Measurements from ENCODE around the gene CCDC167. TPM values are rescaled to one million over a fixed set of nuclear protein-coding genes. Genes with fewer than 3 reads are reported as not detected.
"Not testable (repeated sequence)": the region's sequence is repeated elsewhere in the genome, so short reads cannot be mapped to it uniquely, and the experiment has no call there.

The CCDC167 gene
- total RNA-seq, 1 experiment from 2014 or later: 107 TPM

GRCh38 chr6:37511910-37512399 is 12.3 kb upstream of the CCDC167 start:
- no peak overlapping the region for H3K4me3 ChIP-seq
- H3K9me3 ChIP-seq (replicated peaks): no peaks in the 10 kb centered on the region
- H3K36me3 ChIP-seq: no peaks in the 10 kb centered on the region
- DNase-seq (ENCODE audit: low read depth in 1 of 2, low spot score in 2 of 2): no peak
- H3K27me3 ChIP-seq (replicated peaks): no peaks in the 10 kb centered on the region
- H3K27ac ChIP-seq: no peak overlapping the region
- H3K4me1 ChIP-seq (replicated peaks): peaks cover 29% of the 10 kb centered on the region

DNA sequence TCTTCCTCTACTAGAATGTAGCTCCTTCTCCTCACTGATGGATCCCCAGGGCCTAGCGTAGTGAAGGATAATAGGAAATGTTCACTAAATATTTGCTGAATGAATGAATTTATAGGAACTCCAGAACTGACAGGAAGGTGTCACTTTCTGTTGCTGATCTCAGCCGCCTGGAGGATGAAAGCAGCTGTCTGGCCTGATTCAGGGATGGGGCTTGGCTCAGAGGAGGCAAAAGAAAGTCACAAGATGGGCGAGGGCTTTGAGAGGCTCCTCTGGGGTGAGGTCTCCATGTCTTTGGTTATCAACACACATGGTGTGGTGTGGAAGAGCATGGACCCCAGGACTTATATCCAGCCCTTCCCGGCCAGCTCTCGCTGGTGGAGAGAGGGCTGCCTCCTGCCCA is 11.5 kb upstream of the CCDC167 start:
- Histone ChIP-seq H3K9me3 (replicated peaks) (no peaks in the 10 kb centered on the region), H3K27ac (no peak overlapping the region), H3K4me1 (replicated peaks) (peaks cover 21% of the 10 kb centered on the region), H3K27me3 (replicated peaks) (no peaks in the 10 kb centered on the region), H3K4me3 (no peak overlapping the region), H3K36me3 (no peaks in the 10 kb centered on the region)
- DNase-seq (ENCODE audit: low read depth in 1 of 2, low spot score in 2 of 2): no peak

DNA sequence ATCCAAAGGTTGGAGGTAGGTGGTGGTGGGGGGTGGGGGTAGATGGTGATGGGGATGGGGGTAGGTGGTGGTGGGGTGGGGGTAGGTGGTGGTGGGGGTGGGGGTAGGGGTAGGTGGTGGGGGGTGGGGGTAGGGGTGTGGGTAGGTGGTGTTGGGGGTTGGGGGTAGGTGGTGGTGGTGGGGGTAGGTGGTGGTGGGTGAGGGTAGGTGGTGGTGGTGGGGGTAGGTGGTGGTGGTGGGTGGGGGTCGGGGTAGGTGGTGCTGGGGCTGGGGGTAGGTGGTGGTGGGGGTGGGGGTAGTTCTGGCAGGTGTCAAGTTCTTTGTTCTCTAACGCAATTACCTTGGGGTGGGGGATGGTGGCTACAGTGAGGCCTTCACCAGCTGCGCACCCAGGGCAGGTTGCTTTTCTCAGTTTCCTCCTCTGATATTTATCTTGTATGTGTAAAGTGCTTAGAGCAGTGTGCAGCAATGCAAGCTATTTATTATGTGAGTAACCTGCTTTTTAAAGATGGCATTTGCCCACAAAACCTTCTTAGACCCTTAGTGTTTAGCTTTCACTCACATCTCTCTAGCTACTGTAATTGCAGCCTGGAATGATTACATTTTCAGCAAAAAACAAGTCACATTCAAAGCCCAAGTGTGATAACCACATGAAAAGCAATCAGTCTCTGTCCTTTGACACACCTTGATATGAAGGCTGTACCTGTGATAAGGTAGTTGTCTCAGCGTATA is 8.2 kb upstream of the CCDC167 start:
- Histone ChIP-seq H3K36me3 (no peaks in the 10 kb centered on the region), H3K27me3 (replicated peaks) (no peaks in the 10 kb centered on the region), H3K27ac (no peak overlapping the region)

DNA sequence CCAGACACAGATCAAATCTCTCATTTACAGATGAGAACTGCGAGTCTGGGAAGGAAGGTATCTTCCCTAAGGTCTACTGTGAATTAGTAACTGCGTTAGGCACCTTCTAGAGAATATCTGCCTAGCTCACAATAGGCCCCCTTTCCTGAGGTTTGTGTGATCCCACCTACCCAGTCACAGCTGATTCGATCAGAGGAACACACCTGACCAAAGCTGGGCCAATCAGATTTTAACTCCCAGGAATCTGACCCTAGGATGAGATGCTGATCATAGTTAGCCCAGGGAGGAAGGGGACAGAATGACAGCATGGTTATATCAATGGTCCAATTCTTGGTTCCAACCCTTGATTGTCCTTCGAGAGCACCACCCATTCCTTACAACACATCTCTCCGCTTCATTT is 7.4 kb upstream of the CCDC167 start:
- H3K9me3 ChIP-seq (replicated peaks): no peaks in the 10 kb centered on the region
- H3K4me3 ChIP-seq: no peak overlapping the region
- H3K4me1 ChIP-seq (replicated peaks): no peaks in the 10 kb centered on the region
- H3K36me3 ChIP-seq: no peaks in the 10 kb centered on the region
- H3K27ac ChIP-seq: no peak overlapping the region
- no peak for DNase-seq (ENCODE audit: low read depth in 1 of 2, low spot score in 2 of 2)
- no peaks in the 10 kb centered on the region for H3K27me3 ChIP-seq (replicated peaks)

More for the DNA sequence above, 8.2 kb upstream of the CCDC167 start:
- no peak overlapping the region for H3K4me3 ChIP-seq
- no peaks in the 10 kb centered on the region for H3K4me1 ChIP-seq (replicated peaks)
- H3K9me3 ChIP-seq (replicated peaks): no peaks in the 10 kb centered on the region
- no peak for DNase-seq (ENCODE audit: low read depth in 1 of 2, low spot score in 2 of 2)

GRCh38 chr6:37506479-37506878 is 6.8 kb upstream of the CCDC167 start:
- H3K27me3 ChIP-seq (replicated peaks): no peaks in the 10 kb centered on the region
- DNase-seq (ENCODE audit: low read depth in 1 of 2, low spot score in 2 of 2): no peak
- no peaks in the 10 kb centered on the region for H3K9me3 ChIP-seq (replicated peaks)
- no peak overlapping the region for H3K27ac ChIP-seq
- H3K4me3 ChIP-seq: no peak overlapping the region
- no peaks in the 10 kb centered on the region for H3K36me3 ChIP-seq
- H3K4me1 ChIP-seq (replicated peaks): no peaks in the 10 kb centered on the region

GRCh38 chr6:37504024-37504423 is 4.3 kb upstream of the CCDC167 start:
- peaks cover 4% of the 10 kb centered on the region for H3K4me1 ChIP-seq (replicated peaks)
- no peaks in the 10 kb centered on the region for H3K27me3 ChIP-seq (replicated peaks)
- no peak overlapping the region for H3K4me3 ChIP-seq
- H3K36me3 ChIP-seq: no peaks in the 10 kb centered on the region
- H3K9me3 ChIP-seq (replicated peaks): no peaks in the 10 kb centered on the region
- H3K27ac ChIP-seq: no peak overlapping the region
- no peak for DNase-seq (ENCODE audit: low read depth in 1 of 2, low spot score in 2 of 2)

- H3K4me1 ChIP-seq (replicated peaks): peaks cover 7% of the 10 kb centered on the region
- no peak overlapping the region for H3K27ac ChIP-seq
- H3K36me3 ChIP-seq: no peaks in the 10 kb centered on the region
- no peak for DNase-seq (ENCODE audit: low read depth in 1 of 2, low spot score in 2 of 2)
- H3K27me3 ChIP-seq (replicated peaks): no peaks in the 10 kb centered on the region
- H3K4me3 ChIP-seq: no peak overlapping the region
- no peaks in the 10 kb centered on the region for H3K9me3 ChIP-seq (replicated peaks)
These were observed 3.7 kb upstream of the CCDC167 start for GRCh38 chr6:37503309-37503965.

GRCh38 chr6:37502703-37503291 is 3.1 kb upstream of the CCDC167 start:
- no peak for DNase-seq (ENCODE audit: low read depth in 1 of 2, low spot score in 2 of 2)
- no peak overlapping the region for H3K27ac ChIP-seq
- H3K4me3 ChIP-seq: no peak overlapping the region
- peaks cover 7% of the 10 kb centered on the region for H3K4me1 ChIP-seq (replicated peaks)
- no peaks in the 10 kb centered on the region for H3K9me3 ChIP-seq (replicated peaks)
- H3K27me3 ChIP-seq (replicated peaks): no peaks in the 10 kb centered on the region
- no peaks in the 10 kb centered on the region for H3K36me3 ChIP-seq

- H3K36me3 ChIP-seq: no peaks in the 10 kb centered on the region
- no peak overlapping the region for H3K4me3 ChIP-seq
- H3K9me3 ChIP-seq (replicated peaks): no peaks in the 10 kb centered on the region
- no peak overlapping the region for H3K27ac ChIP-seq
- no peak for DNase-seq (ENCODE audit: low read depth in 1 of 2, low spot score in 2 of 2)
- no peaks in the 10 kb centered on the region for H3K27me3 ChIP-seq (replicated peaks)
- H3K4me1 ChIP-seq (replicated peaks): peaks cover 7% of the 10 kb centered on the region
These were observed 2.2 kb upstream of the CCDC167 start for GRCh38 chr6:37501632-37502491.

DNA sequence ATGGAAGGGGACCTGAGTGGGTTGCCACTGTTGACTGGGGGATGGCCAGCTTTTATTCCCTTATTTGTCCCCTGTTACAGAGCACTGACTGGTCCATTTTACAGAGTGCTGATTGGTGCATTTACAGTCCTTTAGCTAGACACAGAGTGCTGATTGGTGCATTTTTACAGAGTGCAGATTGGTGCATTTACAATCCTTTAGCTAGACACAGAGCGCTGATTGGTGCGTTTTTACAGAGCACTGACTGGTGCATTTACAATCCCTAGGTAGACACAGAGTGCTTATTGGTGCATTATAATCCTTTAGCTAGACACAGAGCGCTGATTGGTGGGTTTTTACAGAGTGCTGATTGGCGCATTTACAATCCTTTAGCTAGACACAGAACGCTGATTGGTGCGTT is 1.2 kb upstream of the CCDC167 start:
- not testable (repeated sequence) for H3K4me1 ChIP-seq (replicated peaks); H3K36me3 ChIP-seq; H3K9me3 ChIP-seq (replicated peaks); H3K27me3 ChIP-seq (replicated peaks); DNase-seq (ENCODE audit: low read depth in 1 of 2, low spot score in 2 of 2); H3K27ac ChIP-seq; H3K4me3 ChIP-seq

- Histone ChIP-seq H3K27ac (no peak overlapping the region; the same call in 1 of the 2 replicates), H3K4me3 (peak overlapping the region; percentile 44), H3K9me3 (replicated peaks) (no peaks in the 10 kb centered on the region)
These were observed 558 bp upstream of the CCDC167 start for GRCh38 chr6:37500294-37500608.

DNA sequence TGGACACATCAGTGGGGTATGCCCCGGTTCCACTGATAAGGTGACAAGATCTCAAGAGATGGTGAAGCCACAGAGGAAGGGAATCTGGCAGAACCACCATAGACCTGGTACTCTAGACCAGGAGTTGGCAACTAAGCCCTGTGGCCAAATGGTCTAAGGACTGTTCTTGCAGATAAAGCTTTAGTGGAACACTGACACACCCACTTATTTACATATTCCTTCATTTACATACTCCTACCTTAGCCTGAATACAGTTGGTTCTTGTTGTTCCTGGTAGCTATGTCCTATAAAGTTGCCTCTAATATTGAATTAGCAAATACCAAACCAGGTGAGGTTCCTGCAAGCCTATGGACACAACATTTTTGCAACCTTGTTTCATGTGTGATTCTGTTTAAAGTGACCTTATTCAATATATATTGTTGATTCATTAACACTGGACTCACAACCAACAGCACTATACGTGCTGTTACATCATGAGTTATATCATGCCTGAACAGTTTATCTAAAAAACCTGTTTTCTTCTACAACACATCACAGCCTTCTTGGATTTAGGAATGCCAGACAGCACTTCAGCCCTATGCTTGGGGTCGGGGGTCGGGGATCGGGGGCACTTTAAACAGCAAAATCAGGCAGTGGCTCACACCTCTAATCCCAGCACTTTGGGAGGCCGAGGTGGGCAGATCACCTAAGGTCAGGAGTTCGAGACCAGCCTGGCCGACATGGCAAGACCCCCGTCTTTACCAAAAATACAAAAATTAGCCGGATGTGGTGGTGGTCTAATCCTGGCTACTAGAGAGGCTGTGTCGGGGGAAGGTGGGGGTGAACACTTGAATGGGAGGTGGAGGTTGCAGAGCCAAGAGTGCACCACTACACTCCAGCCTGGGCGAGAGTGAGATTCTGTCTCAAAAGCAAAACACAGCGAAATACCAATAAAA is 2.5 kb downstream of the CCDC167 start:
- no peaks in the 10 kb centered on the region for H3K9me3 ChIP-seq (replicated peaks)
- H3K4me1 ChIP-seq (replicated peaks): peaks cover 7% of the 10 kb centered on the region
- no peak overlapping the region for H3K4me3 ChIP-seq
- H3K36me3 ChIP-seq: no peaks in the 10 kb centered on the region
- H3K27me3 ChIP-seq (replicated peaks): no peaks in the 10 kb centered on the region
- H3K27ac ChIP-seq: no peak overlapping the region
- DNase-seq (ENCODE audit: low read depth in 1 of 2, low spot score in 2 of 2): no peak

More at GRCh38 chr6:37500294-37500608, 558 bp upstream of the CCDC167 start:
- no peaks in the 10 kb centered on the region for H3K36me3 ChIP-seq
- H3K27me3 ChIP-seq (replicated peaks): no peaks in the 10 kb centered on the region
- no peak for DNase-seq (ENCODE audit: low read depth in 1 of 2, low spot score in 2 of 2)
- peaks cover 7% of the 10 kb centered on the region for H3K4me1 ChIP-seq (replicated peaks)

Measured in SJSA1 (cell line).